Urinary bladder (tissue), 4 donors: ENCODE results near the gene PSME1. TPM values are rescaled to one million over a fixed set of nuclear protein-coding genes. Genes with fewer than 3 reads are reported as not detected.

ENCODE experiments used
- DNase-seq: peaks from one replicate; pipeline ENCODE4 v3.0.0-alpha.2; 2015; ENCODE audit errors: extremely low spot score
- H3K27ac ChIP-seq: one replicate; pipeline ENCODE4 v1.5.1; 2013; ENCODE audit warnings: low read depth, mild to moderate bottlenecking, moderate library complexity
- H3K36me3 ChIP-seq: one replicate; pipeline ENCODE4 v1.6.1; 2013; ENCODE audit warnings: mild to moderate bottlenecking, moderate library complexity; ENCODE audit not compliant: insufficient read depth
- H3K4me1 ChIP-seq: one replicate; pipeline ENCODE4 v1.6.1; 2013; ENCODE audit warnings: mild to moderate bottlenecking, moderate library complexity; ENCODE audit not compliant: insufficient read depth
- H3K4me3 ChIP-seq: one replicate; pipeline ENCODE4 v1.5.1; 2013; ENCODE audit warnings: low read depth, low read length
- WGBS: extraction: QIAGEN DNeasy Blood & Tissue Kit; methylation state at CpG from one replicate; pipeline ENCODE4 v1.1.7; 2013; 5-methylcytosine and 5-hydroxymethylcytosine counted together
- polyA plus RNA-seq: library from polyadenylated mRNA; stranded (reverse); fragments of 200-250 nt; gene quantifications from one replicate; pipeline ENCODE4 v1.2.3, GENCODE V29; 2013
- small RNA-seq: library from RNA; depleted of rRNA; stranded (forward); fragments of <200 nt; gene quantifications from one replicate; pipeline ENCODE3, GENCODE V24; 2014
- total RNA-seq: library from RNA; depleted of rRNA; stranded (reverse); fragments of >200 nt; gene quantifications from one replicate; pipeline ENCODE4 v1.2.3, GENCODE V29; 2014
- donor health status: healthy with polysubstance abuse.
- donor health status: healthy.

PSME1 gene
- total and polyA plus RNA-seq, 2 donors, result 78.0 to 214 TPM

- 88% methylated on average over 19 of the region's 19 CpGs for WGBS
- H3K36me3 ChIP-seq, result peaks cover 2% of the 10 kb centered on the region
- no peaks in the 10 kb centered on the region for H3K4me1 ChIP-seq
- H3K27ac ChIP-seq, result no peak overlapping the region
- DNase-seq, result no peak
- H3K4me3 ChIP-seq, result no peak overlapping the region
Observed at GRCh38 chr14:24184104-24184970, 48.3 kb downstream of the PSME1 start.

- H3K36me3 ChIP-seq, result peaks cover 2% of the 10 kb centered on the region
- WGBS, result 96% methylated on average over 7 of the region's 7 CpGs
- DNase-seq, result no peak
Observed at GRCh38 chr14:24185026-24185425, 49.0 kb downstream of the PSME1 start.

GRCh38 chr14:24185741-24186140, 49.7 kb downstream of the PSME1 start:
- Histone ChIP-seq H3K4me3 (no peak overlapping the region), H3K4me1 (no peaks in the 10 kb centered on the region), H3K36me3 (no peaks in the 10 kb centered on the region), H3K27ac (no peak overlapping the region)
- 93% methylated on average over 11 of the region's 11 CpGs for WGBS
- DNase-seq, result no peak

More at GRCh38 chr14:24185026-24185425, 49.0 kb downstream of the PSME1 start:
- Histone ChIP-seq H3K4me1 (no peaks in the 10 kb centered on the region), H3K4me3 (no peak overlapping the region), H3K27ac (no peak overlapping the region)

GRCh38 chr14:24186831-24187538, 51.0 kb downstream of the PSME1 start:
- Histone ChIP-seq H3K36me3 (no peaks in the 10 kb centered on the region), H3K27ac (no peak overlapping the region), H3K4me3 (no peak overlapping the region), H3K4me1 (no peaks in the 10 kb centered on the region)
- DNase-seq, result no peak
- WGBS, result 93% methylated on average over 10 of the region's 10 CpGs

GRCh38 chr14:24187539-24187915, 51.5 kb downstream of the PSME1 start:
- no peaks in the 10 kb centered on the region for H3K4me1 ChIP-seq
- no peak overlapping the region for H3K4me3 ChIP-seq
- H3K27ac ChIP-seq, result no peak overlapping the region
- H3K36me3 ChIP-seq, result no peaks in the 10 kb centered on the region
- no peak for DNase-seq
- 88% methylated on average over 2 of the region's 2 CpGs for WGBS

Small RNAs within 50 kb of the gene (small RNA-seq; reads per million reads assigned to genes)
- gene IPO4, result not detected
- not detected for gene IRF9
- 0.09 reads per million for gene RNA5SP383

Other genes starting within 250 kb of the PSME1 start
Only the 30 nearest of the 31 such genes appear.
- gene DHRS4, start 182.4 kb upstream of the PSME1 start, total RNA-seq, result 25.9 TPM
- 53.1 TPM for gene DHRS4, start 182.4 kb upstream of the PSME1 start, polyA plus RNA-seq
- gene DHRS4L2, start 147.3 kb upstream of the PSME1 start, total RNA-seq, result 9.7 TPM
- gene DHRS4L2, start 147.3 kb upstream of the PSME1 start, polyA plus RNA-seq, result 30.7 TPM
- gene CARMIL3, start 84.2 kb upstream of the PSME1 start, total RNA-seq, result 1.5 TPM
- 0.33 TPM for gene CARMIL3, start 84.2 kb upstream of the PSME1 start, polyA plus RNA-seq
- gene CPNE6, start 64.6 kb upstream of the PSME1 start, total RNA-seq, result 0.58 TPM
- 1.9 TPM for gene CPNE6, start 64.6 kb upstream of the PSME1 start, polyA plus RNA-seq
- gene PCK2, start 41.9 kb upstream of the PSME1 start, total RNA-seq, result 5.3 TPM
- 23.7 TPM for gene PCK2, start 41.9 kb upstream of the PSME1 start, polyA plus RNA-seq
- gene DCAF11, start 21.4 kb upstream of the PSME1 start, total RNA-seq, result 34.0 TPM
- 52.5 TPM for gene DCAF11, start 21.4 kb upstream of the PSME1 start, polyA plus RNA-seq
- gene NRL, start 21.2 kb upstream of the PSME1 start, total RNA-seq, result 0.85 TPM
- 2.9 TPM for gene NRL, start 21.2 kb upstream of the PSME1 start, polyA plus RNA-seq
- gene FITM1, start 5.5 kb upstream of the PSME1 start, total RNA-seq, result 4.2 TPM
- gene FITM1, start 5.5 kb upstream of the PSME1 start, polyA plus RNA-seq, result 0.81 TPM
- 5.0 TPM for gene EMC9, start 5.4 kb downstream of the PSME1 start, total RNA-seq
- 24.4 TPM for gene EMC9, start 5.4 kb downstream of the PSME1 start, polyA plus RNA-seq
- gene PSME2, start 10.4 kb downstream of the PSME1 start, total RNA-seq, result 67.9 TPM
- 97.7 TPM for gene PSME2, start 10.4 kb downstream of the PSME1 start, polyA plus RNA-seq
- 30.8 TPM for gene RNF31, start 11.3 kb downstream of the PSME1 start, total RNA-seq
- 45.8 TPM for gene RNF31, start 11.3 kb downstream of the PSME1 start, polyA plus RNA-seq
- 56.8 TPM for gene IRF9, start 25.1 kb downstream of the PSME1 start, total RNA-seq
- 106 TPM for gene IRF9, start 25.1 kb downstream of the PSME1 start, polyA plus RNA-seq
- 5.8 TPM for gene REC8, start 35.9 kb downstream of the PSME1 start, total RNA-seq
- gene REC8, start 35.9 kb downstream of the PSME1 start, polyA plus RNA-seq, result 8.5 TPM
- 9.8 TPM for gene IPO4, start 52.6 kb downstream of the PSME1 start, total RNA-seq
- 24.3 TPM for gene IPO4, start 52.6 kb downstream of the PSME1 start, polyA plus RNA-seq
- gene TM9SF1, start 59.2 kb downstream of the PSME1 start, total RNA-seq, result 30.4 TPM
- 48.1 TPM for gene TM9SF1, start 59.2 kb downstream of the PSME1 start, polyA plus RNA-seq
- gene TSSK4, start 69.5 kb downstream of the PSME1 start, total RNA-seq, result 0.26 TPM
- 0.11 TPM for gene TSSK4, start 69.5 kb downstream of the PSME1 start, polyA plus RNA-seq
- gene CHMP4A, start 77.3 kb downstream of the PSME1 start, total RNA-seq, result 22.5 TPM
- gene CHMP4A, start 77.3 kb downstream of the PSME1 start, polyA plus RNA-seq, result 111 TPM
- gene MDP1, start 79.9 kb downstream of the PSME1 start, total RNA-seq, result 15.1 TPM
- 29.1 TPM for gene MDP1, start 79.9 kb downstream of the PSME1 start, polyA plus RNA-seq
- 73.8 TPM for gene NEDD8, start 96.2 kb downstream of the PSME1 start, total RNA-seq
- gene NEDD8, start 96.2 kb downstream of the PSME1 start, polyA plus RNA-seq, result 220 TPM
- gene GMPR2, start 96.7 kb downstream of the PSME1 start, total RNA-seq, result 44.9 TPM
- 63.1 TPM for gene GMPR2, start 96.7 kb downstream of the PSME1 start, polyA plus RNA-seq
- gene TINF2, start 106.4 kb downstream of the PSME1 start, total RNA-seq, result 35.1 TPM
- gene TINF2, start 106.4 kb downstream of the PSME1 start, polyA plus RNA-seq, result 68.7 TPM
- 1.2 TPM for gene TGM1, start 127.0 kb downstream of the PSME1 start, total RNA-seq
- gene TGM1, start 127.0 kb downstream of the PSME1 start, polyA plus RNA-seq, result 0.65 TPM
- 9.5 TPM for gene RABGGTA, start 135.4 kb downstream of the PSME1 start, total RNA-seq
- 23.4 TPM for gene RABGGTA, start 135.4 kb downstream of the PSME1 start, polyA plus RNA-seq
- gene DHRS1, start 163.6 kb downstream of the PSME1 start, total RNA-seq, result 10.4 TPM
- 33.4 TPM for gene DHRS1, start 163.6 kb downstream of the PSME1 start, polyA plus RNA-seq
- 12.8 TPM for gene NOP9, start 163.7 kb downstream of the PSME1 start, total RNA-seq
- gene NOP9, start 163.7 kb downstream of the PSME1 start, polyA plus RNA-seq, result 18.0 TPM
- gene CIDEB, start 171.8 kb downstream of the PSME1 start, total RNA-seq, result 7.3 TPM
- gene CIDEB, start 171.8 kb downstream of the PSME1 start, polyA plus RNA-seq, result 12.8 TPM
- 4.0 TPM for gene LTB4R2, start 173.9 kb downstream of the PSME1 start, total RNA-seq
- gene LTB4R2, start 173.9 kb downstream of the PSME1 start, polyA plus RNA-seq, result 2.8 TPM
- gene LTB4R, start 175.3 kb downstream of the PSME1 start, total RNA-seq, result 2.3 TPM
- gene LTB4R, start 175.3 kb downstream of the PSME1 start, polyA plus RNA-seq, result 6.0 TPM
- 12.6 TPM for gene ADCY4, start 198.9 kb downstream of the PSME1 start, total RNA-seq
- gene ADCY4, start 198.9 kb downstream of the PSME1 start, polyA plus RNA-seq, result 28.7 TPM
- gene RIPK3, start 203.8 kb downstream of the PSME1 start, total RNA-seq, result 4.4 TPM
- 7.8 TPM for gene RIPK3, start 203.8 kb downstream of the PSME1 start, polyA plus RNA-seq